Measurements from ENCODE around the gene CTDSP2.

The CTDSP2 gene

DNA sequence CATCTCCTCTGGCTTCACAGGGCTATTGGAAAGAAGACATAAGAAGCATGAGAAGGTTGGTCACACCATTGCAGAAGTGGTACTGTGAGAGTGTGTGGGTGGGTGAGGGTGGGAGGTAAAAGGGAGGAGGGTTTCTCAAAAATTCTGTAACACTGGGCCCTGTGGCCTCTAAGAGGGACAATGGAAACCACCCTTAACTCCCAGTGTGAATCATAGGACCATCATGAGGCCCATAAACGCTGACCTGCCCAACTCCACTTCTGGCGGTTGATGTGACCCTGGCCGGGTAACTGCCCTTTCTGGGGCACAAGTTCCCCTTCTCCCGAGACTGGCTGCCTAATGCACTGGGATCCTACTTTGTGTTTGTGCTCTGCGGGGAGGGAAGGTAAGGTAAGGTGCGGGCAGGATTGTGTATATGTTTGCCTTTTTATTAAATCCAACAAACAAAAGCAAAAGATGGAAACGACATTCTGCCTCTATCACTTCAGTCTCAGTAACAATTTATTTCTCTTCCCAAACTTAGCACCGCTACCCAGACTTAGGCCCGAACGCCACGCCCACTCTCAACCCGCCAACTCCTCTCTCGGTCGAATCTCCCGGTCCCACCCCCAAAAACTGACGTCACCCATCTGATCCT, 75.2 kb downstream of the CTDSP2 start:
- DNase-seq = peak; percentile 55 to 97 (median 75)
- intact Hi-C loops (cut with DNase I) = no loop called here

DNA sequence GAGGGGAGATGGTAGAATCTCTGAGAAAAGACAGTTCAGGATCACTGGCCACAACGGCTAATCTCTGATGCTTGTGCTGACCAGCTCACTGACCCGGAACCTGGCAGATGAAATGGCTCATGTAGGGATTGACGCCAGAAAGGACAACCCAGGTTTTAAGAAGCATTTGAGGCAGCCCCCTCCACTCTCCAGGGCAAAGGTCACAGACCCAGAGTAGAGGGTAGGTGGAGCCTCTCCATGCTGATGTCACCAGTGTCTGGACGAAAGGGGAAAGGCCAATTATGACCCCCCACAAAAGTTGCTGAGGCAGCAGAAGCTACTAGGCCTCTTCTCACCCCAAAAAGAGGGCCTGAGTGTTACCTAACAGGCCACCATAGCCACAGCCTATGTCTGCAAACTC, 75.8 kb downstream of the CTDSP2 start:
- no peak for DNase-seq
- intact Hi-C loops (cut with DNase I) = no loop called here

Data from posterior cingulate gyrus (tissue), 11 donors.